DMS153 treated with DMSO at 0.1 percent for 48 hours (cell line): Measurements from ENCODE around the gene LRRC8E.
A peak's percentile ranks its signal among the peaks of the same experiment; 100 is the strongest.

Experiments used
- DNase-seq: peaks from one replicate; lab custom pipeline; 2025; ENCODE audit not compliant: unreplicated experiment; lab: John Stamatoyannopoulos, UW

The LRRC8E gene

GRCh38 chr19:7867092-7867844, 21.0 kb upstream of the LRRC8E start:
- DNase-seq: no peak

GRCh38 chr19:7868326-7868670, 20.0 kb upstream of the LRRC8E start:
- DNase-seq: no peak

DNA sequence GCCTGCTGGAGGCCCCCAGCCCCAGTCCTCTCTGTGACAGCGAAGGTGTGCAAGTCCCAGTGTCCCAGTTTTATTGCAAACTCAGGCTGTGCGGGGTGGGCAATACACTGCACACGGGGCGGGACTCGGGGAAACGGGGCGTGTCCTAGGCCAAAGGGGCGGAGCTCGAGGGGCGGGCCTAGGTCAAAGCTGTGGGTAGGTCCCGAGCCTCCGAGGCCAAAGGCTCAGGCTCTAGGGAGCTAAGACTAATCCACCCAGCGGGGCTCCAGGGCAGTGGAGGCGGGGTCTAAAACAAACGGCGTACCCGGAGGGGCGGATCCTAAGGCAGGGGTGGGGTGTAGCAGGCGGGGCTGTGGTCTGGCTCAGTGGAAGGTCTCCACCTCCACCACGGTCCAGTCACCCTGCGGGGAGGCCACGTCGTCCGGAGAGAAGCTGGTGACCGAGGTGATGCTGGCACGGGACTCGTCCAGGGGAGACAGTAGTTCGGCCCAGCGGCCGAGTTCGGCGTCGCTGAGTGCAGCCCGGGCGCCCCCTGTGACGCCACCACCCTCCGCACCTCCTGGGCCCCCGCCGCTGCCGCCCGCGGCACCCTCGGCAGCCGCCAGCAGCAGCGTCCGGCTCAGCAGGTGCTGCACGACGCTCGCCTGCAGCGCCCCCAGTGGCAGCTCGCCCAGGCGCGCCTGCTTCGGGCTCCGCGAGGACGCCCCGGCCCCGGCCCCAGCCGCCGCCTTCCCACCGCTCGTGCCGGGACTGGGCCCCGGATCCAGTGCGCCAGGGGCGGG, 19.4 kb upstream of the LRRC8E start:
- no peak for DNase-seq

GRCh38 chr19:7869453-7869909, 18.8 kb upstream of the LRRC8E start:
- DNase-seq: no peak

GRCh38 chr19:7869910-7870511, 18.3 kb upstream of the LRRC8E start:
- no peak for DNase-seq

GRCh38 chr19:7870571-7871436, 17.5 kb upstream of the LRRC8E start:
- DNase-seq: no peak

DNA sequence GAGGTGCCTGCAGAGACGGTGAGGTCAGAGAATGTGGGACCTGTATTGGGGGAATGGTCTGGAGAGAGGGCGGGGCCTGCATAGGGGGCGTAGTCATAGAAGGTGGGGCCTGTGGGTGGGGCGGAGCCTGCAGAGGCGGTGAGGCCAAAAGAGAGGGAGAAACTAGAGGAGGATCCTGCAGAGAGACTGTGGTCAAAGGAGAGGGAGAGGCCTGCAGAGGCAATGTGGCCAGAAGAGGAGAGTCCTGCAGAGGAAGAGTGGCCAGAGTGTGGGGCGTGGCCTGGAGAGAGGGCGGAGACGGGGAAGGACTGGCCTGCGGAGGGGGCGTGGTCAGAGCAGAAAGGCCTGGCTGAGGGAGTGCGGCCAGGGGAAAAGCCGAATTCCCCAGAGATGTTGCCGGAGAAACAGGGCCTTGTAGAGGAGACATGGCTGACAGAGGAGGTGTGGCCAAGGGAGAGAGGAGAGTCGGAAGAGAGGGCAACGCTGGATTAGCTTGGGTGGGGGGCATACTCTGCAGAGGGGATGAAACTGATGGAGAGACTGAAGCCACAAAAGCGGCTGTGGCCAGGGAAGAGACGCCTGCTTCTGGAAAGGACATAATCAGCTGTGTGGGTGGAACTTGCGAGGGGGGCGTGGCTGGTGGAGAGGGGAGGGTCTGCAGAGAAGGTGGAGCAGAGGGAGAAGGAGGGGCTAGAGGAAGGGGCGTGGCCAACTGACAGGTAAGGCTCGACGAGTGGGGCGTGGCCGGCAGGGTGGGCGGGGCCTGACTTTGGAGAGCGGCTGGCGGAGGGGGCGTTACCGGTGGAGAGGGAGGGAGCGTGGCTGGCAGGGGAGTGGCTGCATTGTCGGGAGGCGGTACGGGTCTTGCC, 16.6 kb upstream of the LRRC8E start:
- DNase-seq: peak; percentile 95

DNA sequence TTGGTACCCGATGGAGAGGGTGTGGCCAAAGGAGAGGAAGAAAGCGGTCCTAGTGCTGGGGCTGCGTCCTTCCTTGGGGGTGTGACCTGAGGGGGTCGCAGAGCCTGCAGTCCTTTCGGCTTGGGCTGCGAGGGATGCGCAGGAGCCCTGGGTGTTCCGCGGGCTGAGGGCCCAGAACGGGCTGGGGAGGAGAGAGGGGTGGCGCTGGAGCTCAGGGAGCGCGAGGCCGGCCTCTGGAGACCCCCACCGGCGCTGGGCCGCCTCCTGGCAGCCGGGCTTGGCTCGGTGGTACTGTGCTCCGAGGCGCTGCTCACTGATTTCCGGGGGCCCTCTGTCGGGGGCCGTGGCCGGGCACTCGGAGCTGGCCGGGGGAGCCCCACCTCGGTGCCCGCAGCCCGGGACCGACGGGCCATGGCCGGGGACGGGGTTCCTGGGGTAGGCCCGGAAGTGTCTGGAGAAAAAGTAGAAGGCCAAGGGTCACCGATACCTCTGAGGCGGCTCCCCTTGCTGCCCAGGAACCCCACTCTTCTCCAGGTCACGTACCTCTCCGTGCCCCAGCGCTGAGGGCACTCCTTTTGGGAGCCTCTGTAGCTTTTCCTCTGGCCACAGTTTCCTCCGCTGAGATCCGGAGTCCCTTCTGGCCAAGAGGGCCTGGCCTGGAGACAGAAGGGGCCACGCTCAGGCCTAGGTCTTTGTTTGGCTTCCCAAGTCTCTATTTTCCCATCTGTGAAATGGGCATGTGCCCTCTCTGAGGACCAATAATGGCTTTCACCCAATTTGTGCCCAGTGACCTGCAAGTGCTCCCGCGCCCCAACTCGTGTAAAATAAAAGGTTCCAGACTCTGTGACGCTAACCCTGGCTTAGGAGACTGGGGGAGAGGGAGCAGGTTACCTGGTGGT, 15.8 kb upstream of the LRRC8E start:
- no peak for DNase-seq

DNA sequence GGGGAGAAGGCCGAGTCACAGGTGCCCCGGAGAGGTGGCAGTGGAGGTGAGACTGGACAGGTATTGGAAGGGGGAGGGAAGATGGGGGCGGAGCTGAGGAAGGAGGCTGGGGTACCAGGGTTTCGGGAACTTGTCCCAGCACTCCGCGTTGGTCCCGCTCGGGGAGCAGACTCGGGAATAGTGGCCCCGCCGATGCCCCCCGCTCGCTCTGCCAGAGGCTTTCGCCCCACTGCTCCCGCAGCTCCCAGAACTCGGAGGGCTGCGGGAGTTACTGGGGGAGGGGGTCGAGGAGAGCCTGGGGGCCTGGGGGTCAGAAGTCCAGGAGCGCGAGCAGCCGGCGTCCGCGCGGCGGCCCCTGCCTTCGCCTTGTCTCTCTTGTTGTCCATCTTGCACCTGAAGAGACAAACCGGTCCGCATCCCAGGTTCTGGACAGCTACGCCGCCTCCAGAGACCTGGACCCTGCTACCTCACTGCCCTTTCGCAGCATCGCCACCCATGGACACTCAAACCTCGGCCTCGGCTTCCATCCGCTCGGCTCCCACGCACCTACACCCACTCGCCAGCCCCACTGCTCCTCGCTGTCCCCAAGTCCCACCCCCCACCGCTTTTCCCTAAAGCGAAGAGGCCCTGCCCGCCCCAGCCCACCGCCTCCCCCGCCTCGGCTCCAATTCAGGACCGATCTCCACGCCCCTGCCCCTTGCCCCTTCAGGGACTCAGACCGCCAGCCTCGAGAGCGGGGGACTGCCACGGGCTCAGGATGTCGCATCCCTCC, 14.8 kb upstream of the LRRC8E start:
- no peak for DNase-seq

DNA sequence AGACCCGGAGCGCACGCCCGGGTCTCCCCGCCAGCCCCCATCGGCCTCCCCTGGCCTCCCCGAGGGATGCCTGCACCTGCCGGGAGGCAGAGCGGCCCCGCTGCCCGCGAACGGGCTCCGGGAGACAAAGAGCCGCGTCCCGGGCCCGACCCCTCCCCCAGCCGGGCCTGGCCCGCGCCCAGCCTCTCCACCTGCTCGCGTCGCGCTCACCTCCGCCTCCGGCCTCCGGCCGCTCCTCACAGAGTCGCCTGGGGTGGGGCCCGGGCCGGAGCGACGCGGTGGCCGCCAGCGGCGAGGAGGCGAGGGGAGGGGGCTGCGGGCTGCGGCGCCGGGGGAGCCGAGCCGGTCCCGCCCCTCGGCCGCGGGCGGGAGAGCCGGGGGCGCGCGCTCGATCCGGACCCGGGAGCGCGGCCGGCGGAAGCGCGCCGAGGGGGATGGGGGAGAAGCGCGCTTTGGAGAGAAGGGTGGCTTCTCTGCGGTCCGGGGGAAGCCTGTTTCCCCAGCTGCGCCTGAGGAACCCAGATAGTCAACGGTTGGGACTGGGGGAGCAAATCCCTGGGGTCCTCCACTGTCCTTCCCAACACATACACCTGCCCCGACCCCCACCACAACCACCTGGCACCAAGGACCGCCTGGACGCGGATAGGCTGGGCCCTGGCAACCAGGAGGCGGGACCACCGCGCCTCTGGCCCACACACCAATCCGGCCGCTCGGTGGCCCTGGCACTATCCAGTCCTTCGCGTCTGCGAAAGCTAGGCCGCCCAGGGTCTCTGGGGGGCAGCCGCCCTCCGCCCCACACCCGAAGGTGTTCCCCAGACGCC, 14.0 kb upstream of the LRRC8E start, which contains the start of gene PRR36:
TSS of gene PRR36 (minus strand) at position 315 of the 821 bp plus-strand sequence. CDS start 701 bp downstream, outside the sequence.
- DNase-seq: peak; percentile 79

DNA sequence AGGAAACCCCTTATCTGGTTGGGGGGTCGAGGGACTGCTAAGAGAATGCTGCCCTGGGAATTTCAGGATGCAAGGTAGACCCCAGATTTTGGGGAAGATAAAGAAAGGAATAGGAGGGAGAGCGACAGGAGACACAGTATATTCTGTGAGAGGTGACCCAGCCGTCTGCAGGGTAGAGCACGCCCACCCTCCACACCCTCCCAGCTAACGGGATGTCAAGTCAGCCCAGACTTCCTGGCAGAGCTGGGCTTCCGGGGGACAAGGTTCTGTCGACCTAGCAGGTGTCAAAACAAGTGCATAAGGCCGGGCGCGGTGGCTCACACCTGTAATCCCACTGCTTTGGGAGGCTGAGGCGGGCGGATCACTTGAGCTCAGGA, 13.4 kb upstream of the LRRC8E start:
- no peak for DNase-seq

GRCh38 chr19:7877249-7877836, 11.0 kb upstream of the LRRC8E start:
- no peak for DNase-seq

DNA sequence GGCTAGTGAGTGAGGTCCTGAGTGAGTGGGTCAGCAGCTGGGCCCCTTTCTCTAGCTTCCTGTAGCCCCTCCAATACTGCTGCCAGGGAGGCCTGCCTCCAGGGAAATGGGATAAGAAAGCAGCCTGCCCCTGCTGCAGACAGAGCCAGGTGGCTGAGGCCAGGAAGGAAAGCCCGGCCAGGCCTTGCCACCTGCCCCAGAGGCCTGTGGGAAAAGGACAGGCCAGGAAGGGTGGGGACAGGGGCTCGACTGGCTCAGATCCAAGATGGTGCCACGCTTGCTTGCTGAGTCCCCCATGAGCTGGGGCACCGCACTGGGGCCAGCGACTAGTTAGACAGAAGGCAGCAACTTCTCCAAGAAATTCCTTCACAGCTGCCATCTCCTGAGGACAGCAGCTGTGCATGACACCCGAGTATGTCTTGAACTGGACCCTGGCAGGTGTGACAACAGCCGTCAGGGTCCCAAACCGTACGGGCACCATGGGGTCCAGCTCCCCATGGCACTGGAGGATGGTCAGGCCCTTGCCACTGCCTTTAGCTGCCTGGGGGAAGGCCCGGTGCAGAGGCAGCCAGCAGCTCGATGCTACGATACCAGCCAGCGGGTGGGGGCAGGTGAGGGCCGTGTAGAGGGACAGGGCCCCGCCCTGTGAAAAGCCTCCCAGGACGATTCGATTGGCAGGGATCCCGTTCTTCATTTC, 9.1 kb upstream of the LRRC8E start:
- no peak for DNase-seq

DNA sequence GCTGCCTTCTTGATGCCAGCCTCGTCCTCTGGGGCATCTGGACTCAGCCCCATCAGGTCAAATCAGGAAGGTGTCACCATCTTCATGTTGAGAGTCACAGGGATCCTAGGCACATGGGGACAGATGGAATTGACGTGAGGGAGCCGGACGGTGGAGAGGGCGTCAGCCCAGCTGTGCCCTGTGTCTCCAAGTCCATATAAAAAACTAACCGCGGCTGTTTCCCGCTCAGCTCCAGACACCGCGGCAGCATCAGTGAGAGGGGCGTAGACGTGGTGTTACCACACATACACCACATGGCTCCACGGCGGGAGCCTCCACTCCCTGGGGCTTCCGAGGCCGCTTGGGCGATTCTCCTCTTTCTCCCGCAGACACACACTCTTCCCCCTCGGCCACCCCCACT, 8.5 kb upstream of the LRRC8E start:
- DNase-seq: no peak

- no peak for DNase-seq
Measured at GRCh38 chr19:7881910-7882309, 6.4 kb upstream of the LRRC8E start.

DNA sequence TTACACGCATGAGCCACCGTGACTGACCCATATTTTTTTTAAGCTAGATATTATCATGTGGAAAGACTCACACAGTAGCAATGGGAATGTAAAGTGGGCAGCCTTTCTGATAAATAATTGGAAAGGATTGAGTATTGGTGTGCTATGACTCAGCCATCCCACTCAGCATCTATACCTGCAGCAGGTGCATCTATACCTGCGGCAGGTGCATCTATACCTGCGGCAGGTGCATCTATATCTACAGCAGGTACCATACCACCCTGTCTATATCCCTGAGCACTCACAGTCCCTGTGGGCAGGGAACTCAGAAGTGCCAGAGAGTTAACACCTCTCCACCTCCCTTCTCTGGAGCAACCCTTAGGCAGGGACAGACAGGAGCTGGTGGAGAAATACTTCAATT, 5.2 kb upstream of the LRRC8E start:
- no peak for DNase-seq
